ENCODE results near the gene PLCB1.

DNA sequence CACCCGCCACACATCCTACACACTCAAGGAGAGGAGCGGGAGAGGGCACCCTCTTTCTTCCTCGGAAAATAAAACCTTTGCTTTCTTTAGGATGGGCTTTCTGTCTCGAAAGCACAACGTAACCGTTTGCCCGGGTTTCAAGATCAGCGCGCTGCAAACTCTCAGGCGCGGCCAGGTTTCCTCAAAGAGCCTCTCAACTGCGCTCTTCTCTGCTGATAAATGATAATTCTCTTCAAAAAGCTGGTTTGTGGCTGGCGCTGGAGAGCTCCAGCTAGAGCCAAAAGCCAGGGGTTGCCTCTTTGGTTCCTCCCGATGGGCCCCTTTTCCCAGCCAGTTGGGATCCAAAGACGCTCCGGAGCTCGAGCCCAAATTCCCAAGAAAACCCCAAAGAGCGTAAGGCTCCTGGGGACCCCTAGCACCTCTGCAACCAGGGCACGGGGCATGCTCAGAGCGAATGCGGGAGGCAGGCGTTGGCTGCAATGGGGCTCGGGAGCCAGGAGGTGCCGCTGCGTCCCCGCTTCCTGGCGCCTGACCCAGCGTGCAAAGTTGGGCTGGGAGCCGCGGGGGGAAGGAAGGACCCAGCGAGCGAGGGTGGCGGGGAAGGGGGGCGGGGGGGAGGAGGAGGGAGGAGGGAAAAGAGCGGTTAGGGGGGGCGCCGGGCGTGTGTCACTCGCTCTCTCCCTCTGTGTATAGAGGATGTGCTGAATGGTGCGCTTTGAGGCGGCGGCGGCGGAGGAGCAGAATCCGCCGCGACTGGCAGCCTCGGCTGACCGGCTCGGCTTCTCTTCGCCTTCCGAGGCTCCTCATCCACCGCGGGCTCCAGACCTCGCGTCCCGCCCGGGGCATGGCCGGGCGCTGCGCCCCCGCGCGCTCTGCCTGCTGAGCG lies at the start of gene PLCB1:
- TF ChIP-seq, protein P1, sequence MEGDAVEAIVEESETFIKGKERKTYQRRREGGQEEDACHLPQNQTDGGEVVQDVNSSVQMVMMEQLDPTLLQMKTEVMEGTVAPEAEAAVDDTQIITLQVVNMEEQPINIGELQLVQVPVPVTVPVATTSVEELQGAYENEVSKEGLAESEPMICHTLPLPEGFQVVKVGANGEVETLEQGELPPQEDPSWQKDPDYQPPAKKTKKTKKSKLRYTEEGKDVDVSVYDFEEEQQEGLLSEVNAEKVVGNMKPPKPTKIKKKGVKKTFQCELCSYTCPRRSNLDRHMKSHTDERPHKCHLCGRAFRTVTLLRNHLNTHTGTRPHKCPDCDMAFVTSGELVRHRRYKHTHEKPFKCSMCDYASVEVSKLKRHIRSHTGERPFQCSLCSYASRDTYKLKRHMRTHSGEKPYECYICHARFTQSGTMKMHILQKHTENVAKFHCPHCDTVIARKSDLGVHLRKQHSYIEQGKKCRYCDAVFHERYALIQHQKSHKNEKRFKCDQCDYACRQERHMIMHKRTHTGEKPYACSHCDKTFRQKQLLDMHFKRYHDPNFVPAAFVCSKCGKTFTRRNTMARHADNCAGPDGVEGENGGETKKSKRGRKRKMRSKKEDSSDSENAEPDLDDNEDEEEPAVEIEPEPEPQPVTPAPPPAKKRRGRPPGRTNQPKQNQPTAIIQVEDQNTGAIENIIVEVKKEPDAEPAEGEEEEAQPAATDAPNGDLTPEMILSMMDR (IDR thresholded peaks at IDR 0.05; ENCODE audit: low read depth, low read length), result peak; percentile 85
- TF ChIP-seq POLR2A (IDR thresholded peaks at IDR 0.05; ENCODE audit: extremely low read depth, insufficient read length), result no peak
- no peak; the same call in 1 of the 2 replicates for TF ChIP-seq MYC (IDR thresholded peaks at IDR 0.05; ENCODE audit: low read depth, low read length)
- TF ChIP-seq, protein P2, sequence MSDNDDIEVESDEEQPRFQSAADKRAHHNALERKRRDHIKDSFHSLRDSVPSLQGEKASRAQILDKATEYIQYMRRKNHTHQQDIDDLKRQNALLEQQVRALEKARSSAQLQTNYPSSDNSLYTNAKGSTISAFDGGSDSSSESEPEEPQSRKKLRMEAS (IDR thresholded peaks at IDR 0.05; ENCODE audit: low read depth, low read length), result peak; percentile 35; the same call in 1 of the 2 replicates
